Left lung (tissue), 10 donors: ENCODE measurements around the gene DYNLT2. TPM values are rescaled to one million over a fixed set of nuclear protein-coding genes. Genes with fewer than 3 reads are reported as not detected.
"Not testable (repeated sequence)": the region's sequence is repeated elsewhere in the genome, so short reads cannot be mapped to it uniquely, and the experiment has no call there.

ENCODE experiments used
- ATAC-seq: fragments of 200-7000 bp; cut with Tn5 transposase; one replicate; pipeline ENCODE4 v1.9.1; 2020; ENCODE audit warnings: moderate library complexity
- DNase-seq, 4 donors: peaks; one replicate each; pipeline ENCODE4 v3.0.0-alpha.2; 2013 to 2020
- H3K27ac ChIP-seq, 2 donors: fragments of 200-600 bp; sonication (generic) in 1 of 2; one replicate each; pipeline versions ENCODE4 v1.5.0 to v1.8.0; 2020 to 2021
- H3K27me3 ChIP-seq, 2 donors: fragments of 200-600 bp; sonication (generic) in 1 of 2; one replicate each; pipeline versions ENCODE4 v1.5.0 to v1.8.0; 2020 to 2021
- H3K36me3 ChIP-seq, 2 donors: fragments of 200-600 bp; sonication (generic) in 1 of 2; one replicate each; pipeline versions ENCODE4 v1.5.0 to v1.8.0; 2020 to 2021
- H3K4me1 ChIP-seq, 2 donors: fragments of 200-600 bp; one replicate each; pipeline ENCODE4 v1.8.0; 2021
- H3K4me3 ChIP-seq, 2 donors: fragments of 200-600 bp; sonication (generic) in 1 of 2; one replicate each; pipeline versions ENCODE4 v1.5.0 to v1.8.0; 2020 to 2021; ENCODE audit warnings: mild to moderate bottlenecking in 1 of 2
- H3K9me3 ChIP-seq, 2 donors: fragments of 200-600 bp; sonication (generic) in 1 of 2; one replicate each; pipeline versions ENCODE4 v1.5.0 to v1.8.0; 2020 to 2021
- intact Hi-C, 2 donors: fragments of 100-400 bp; cut with DNase I; formaldehyde crosslinking; loops; one replicate each; pipeline versions ENCODE4 v1.11.2 to v1.14.2; 2022
- polyA plus RNA-seq, 6 donors: library from polyadenylated mRNA; unstranded; fragments of 120-200 nt; gene quantifications; one replicate each; pipeline ENCODE4 v1.2.1, GENCODE V29; 2013; ENCODE audit not compliant: insufficient read length in 6 of 6
- total RNA-seq, 2 donors: library from RNA; stranded (reverse); fragmentation: NEBNext Ultra II Directional; extraction: Animal tissue kit (Norgen Biotek cat#: 25700); gene quantifications; one replicate each; pipeline ENCODE4 v1.2.1, GENCODE V29; 2021
- TF ChIP-seq, protein P1 (sequence below), 2 donors: fragments of 200-600 bp; sonication (generic) in 1 of 2; IDR thresholded peaks; one replicate each; pipeline versions ENCODE4 v1.5.0 to v1.8.0; 2021; ENCODE audit warnings: antibody characterized with exemption in 2 of 2
- donor health status: DM: no; HTN: yes; CAD: no.
- donor health status: DM: no; HTN: no; CAD: no.

DYNLT2 gene
- total and polyA plus RNA-seq, 8 donors: 1.4 to 10.6 (median 6.1) TPM

GRCh38 chr6:169701311-169701953 lies 49.9 kb downstream of the DYNLT2 start:
- no peaks in the 10 kb centered on the region for H3K27me3 ChIP-seq
- intact Hi-C loops: no loop called here
- peaks cover 0 to 2% of the 10 kb centered on the region in 2 donors for H3K9me3 ChIP-seq
- peaks cover 14 to 46% of the 10 kb centered on the region in 2 donors for H3K4me1 ChIP-seq
- peak overlapping the region; percentile 66 to 95 for H3K4me3 ChIP-seq
- TF ChIP-seq, protein P1, sequence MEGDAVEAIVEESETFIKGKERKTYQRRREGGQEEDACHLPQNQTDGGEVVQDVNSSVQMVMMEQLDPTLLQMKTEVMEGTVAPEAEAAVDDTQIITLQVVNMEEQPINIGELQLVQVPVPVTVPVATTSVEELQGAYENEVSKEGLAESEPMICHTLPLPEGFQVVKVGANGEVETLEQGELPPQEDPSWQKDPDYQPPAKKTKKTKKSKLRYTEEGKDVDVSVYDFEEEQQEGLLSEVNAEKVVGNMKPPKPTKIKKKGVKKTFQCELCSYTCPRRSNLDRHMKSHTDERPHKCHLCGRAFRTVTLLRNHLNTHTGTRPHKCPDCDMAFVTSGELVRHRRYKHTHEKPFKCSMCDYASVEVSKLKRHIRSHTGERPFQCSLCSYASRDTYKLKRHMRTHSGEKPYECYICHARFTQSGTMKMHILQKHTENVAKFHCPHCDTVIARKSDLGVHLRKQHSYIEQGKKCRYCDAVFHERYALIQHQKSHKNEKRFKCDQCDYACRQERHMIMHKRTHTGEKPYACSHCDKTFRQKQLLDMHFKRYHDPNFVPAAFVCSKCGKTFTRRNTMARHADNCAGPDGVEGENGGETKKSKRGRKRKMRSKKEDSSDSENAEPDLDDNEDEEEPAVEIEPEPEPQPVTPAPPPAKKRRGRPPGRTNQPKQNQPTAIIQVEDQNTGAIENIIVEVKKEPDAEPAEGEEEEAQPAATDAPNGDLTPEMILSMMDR (IDR thresholded peaks at IDR 0.05): no peak
- H3K36me3 ChIP-seq: peaks cover 0 to 14% of the 10 kb centered on the region in 2 donors
- ATAC-seq (peak; percentile 26), DNase-seq (peak in 1 of 4 donors; percentile 33)
- H3K27ac ChIP-seq: peak overlapping the region; percentile 88 to 96

- no peak for ATAC-seq
- no peak overlapping the region for H3K27ac ChIP-seq
- H3K36me3 ChIP-seq: peaks cover 0 to 12% of the 10 kb centered on the region in 2 donors
- TF ChIP-seq, protein P1 (IDR thresholded peaks at IDR 0.05): no peak
- intact Hi-C loops: no loop called here
- peaks cover 14 to 45% of the 10 kb centered on the region in 2 donors for H3K4me1 ChIP-seq
- no peaks in the 10 kb centered on the region for H3K27me3 ChIP-seq
- H3K4me3 ChIP-seq: no peak overlapping the region
- H3K9me3 ChIP-seq: peaks cover 0 to 6% of the 10 kb centered on the region in 2 donors
- no peak for DNase-seq
Measured at GRCh38 chr6:169700296-169700695, 51.1 kb downstream of the DYNLT2 start.

DNA sequence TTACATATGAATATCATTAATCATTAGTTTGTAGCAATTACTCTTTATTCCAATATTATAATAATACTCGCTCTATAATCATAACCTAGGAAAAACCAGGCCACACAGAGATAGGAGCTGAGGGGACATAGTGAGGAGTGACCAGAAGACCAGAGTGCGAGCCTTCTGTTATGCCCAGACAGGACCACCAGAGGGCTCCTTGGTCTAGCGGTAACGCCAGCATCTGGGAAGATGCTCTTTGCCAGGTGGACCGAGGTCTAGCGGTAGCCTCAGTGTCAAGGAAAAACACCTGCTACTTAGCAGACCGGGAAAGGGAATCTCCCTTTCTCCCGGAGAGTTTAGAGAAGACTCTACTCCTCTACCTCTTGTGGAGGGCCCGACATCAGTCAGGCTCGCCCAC lies 54.3 kb downstream of the DYNLT2 start:
- H3K4me1 ChIP-seq: peaks cover 0 to 17% of the 10 kb centered on the region in 2 donors
- ATAC-seq, H3K4me3 ChIP-seq, H3K36me3 ChIP-seq, intact Hi-C loops, H3K27ac ChIP-seq, DNase-seq, H3K27me3 ChIP-seq: not testable (repeated sequence)
- H3K9me3 ChIP-seq: peaks cover 0 to 21% of the 10 kb centered on the region in 2 donors
- TF ChIP-seq, protein P1 (IDR thresholded peaks at IDR 0.05): peak in 1 of 2 donors; percentile 24

- no peaks in the 10 kb centered on the region for H3K27me3 ChIP-seq
- no peak overlapping the region for H3K27ac ChIP-seq
- no peak overlapping the region for H3K4me3 ChIP-seq
- DNase-seq: no peak
- no peaks in the 10 kb centered on the region for H3K36me3 ChIP-seq
- TF ChIP-seq, protein P1 (IDR thresholded peaks at IDR 0.05): no peak
- H3K9me3 ChIP-seq: peaks cover 0 to 26% of the 10 kb centered on the region in 2 donors
- ATAC-seq: no peak
- H3K4me1 ChIP-seq: peaks cover 0 to 6% of the 10 kb centered on the region in 2 donors
- intact Hi-C loops: no loop called here
Measured at GRCh38 chr6:169695131-169695530, 56.2 kb downstream of the DYNLT2 start.

GRCh38 chr6:169692516-169692915 lies 58.9 kb downstream of the DYNLT2 start:
- no peak for ATAC-seq
- TF ChIP-seq, protein P1 (IDR thresholded peaks at IDR 0.05): no peak
- H3K4me3 ChIP-seq: no peak overlapping the region
- H3K4me1 ChIP-seq: no peaks in the 10 kb centered on the region
- peaks cover 0 to 29% of the 10 kb centered on the region in 2 donors for H3K9me3 ChIP-seq
- DNase-seq: no peak
- peaks cover 0 to 13% of the 10 kb centered on the region in 2 donors for H3K36me3 ChIP-seq
- H3K27ac ChIP-seq: no peak overlapping the region
- intact Hi-C loops: no loop called here
- no peaks in the 10 kb centered on the region for H3K27me3 ChIP-seq
